HG03565 (cell line): ENCODE results near the gene KCTD16.

ENCODE experiments used
- ATAC-seq: cut with Tn5 transposase; IDR thresholded peaks from one replicate; pipeline ENCODE4 v1.9.1; 2021; ENCODE audit warnings: mild to moderate bottlenecking, moderate library complexity; ENCODE audit not compliant: unreplicated experiment

Gene KCTD16

GRCh38 chr5:144281784-144282183 is 111.1 kb downstream of the KCTD16 start:
- no peak for ATAC-seq

GRCh38 chr5:144284036-144284435 is 113.4 kb downstream of the KCTD16 start:
- ATAC-seq, result no peak

GRCh38 chr5:144284931-144285502 is 114.3 kb downstream of the KCTD16 start:
- ATAC-seq, result no peak

- no peak for ATAC-seq
Observed at GRCh38 chr5:144289277-144289676, 118.6 kb downstream of the KCTD16 start.

- no peak for ATAC-seq
Observed at GRCh38 chr5:144292029-144292428, 121.4 kb downstream of the KCTD16 start.

- ATAC-seq, result no peak
Observed at GRCh38 chr5:144295284-144295683, 124.6 kb downstream of the KCTD16 start.

- no peak for ATAC-seq
Observed at GRCh38 chr5:144297081-144297480, 126.4 kb downstream of the KCTD16 start.

- no peak for ATAC-seq
Observed at GRCh38 chr5:144298658-144299057, 128.0 kb downstream of the KCTD16 start.

GRCh38 chr5:144304688-144305087 is 134.0 kb downstream of the KCTD16 start:
- ATAC-seq, result no peak

GRCh38 chr5:144307736-144308135 is 137.1 kb downstream of the KCTD16 start:
- ATAC-seq, result no peak

GRCh38 chr5:144308174-144308573 is 137.5 kb downstream of the KCTD16 start:
- no peak for ATAC-seq

GRCh38 chr5:144308906-144309670 is 138.4 kb downstream of the KCTD16 start:
- no peak for ATAC-seq

- ATAC-seq, result no peak
Observed at GRCh38 chr5:144310621-144311020, 139.9 kb downstream of the KCTD16 start.

GRCh38 chr5:144313147-144313726 is 142.6 kb downstream of the KCTD16 start:
- ATAC-seq, result no peak

GRCh38 chr5:144315026-144315425 is 144.4 kb downstream of the KCTD16 start:
- ATAC-seq, result no peak

- no peak for ATAC-seq
Observed at GRCh38 chr5:144315994-144316634, 145.4 kb downstream of the KCTD16 start.

- ATAC-seq, result no peak
Observed at GRCh38 chr5:144318011-144318410, 147.3 kb downstream of the KCTD16 start.

GRCh38 chr5:144318460-144318859 is 147.8 kb downstream of the KCTD16 start:
- no peak for ATAC-seq

GRCh38 chr5:144323181-144323580 is 152.5 kb downstream of the KCTD16 start:
- ATAC-seq, result no peak

- ATAC-seq, result no peak
Observed at GRCh38 chr5:144325532-144325931, 154.9 kb downstream of the KCTD16 start.

GRCh38 chr5:144328494-144328893 is 157.8 kb downstream of the KCTD16 start:
- ATAC-seq, result no peak

GRCh38 chr5:144328980-144329379 is 158.3 kb downstream of the KCTD16 start:
- no peak for ATAC-seq
